CD14-positive monocyte (primary cell): ENCODE data around the gene DVL2. TPM values are rescaled to one million over a fixed set of nuclear protein-coding genes. Genes with fewer than 3 reads are reported as not detected.

Experiments used
- DNase-seq, 3 donors: peaks; one replicate each; pipeline ENCODE4 v3.0.0-alpha.2; 2011 to 2022
- H2AFZ ChIP-seq: 2 replicates; pipeline ENCODE4 v1.6.0; 2012; ENCODE audit warnings: mild to moderate bottlenecking, low read depth, low read length, inconsistent platforms; ENCODE audit not compliant: insufficient read depth, poor library complexity, severe bottlenecking
- H3K27ac ChIP-seq, 2 donors: 1 replicate in 1 of 2; 2 replicates in 1 of 2; pipeline ENCODE4 v1.5.1; 2012 to 2013; ENCODE audit warnings: low read length in 2 of 2, control low read depth in 1 of 2, inconsistent platforms in 1 of 2, low read depth in 1 of 2, mild to moderate bottlenecking in 1 of 2
- H3K27me3 ChIP-seq, 2 donors: one replicate each; pipeline versions ENCODE4 v1.6.0 to v1.6.1; 2011 to 2013; ENCODE audit warnings: low read length in 2 of 2; ENCODE audit not compliant: control insufficient read depth in 2 of 2, insufficient read depth in 2 of 2
- H3K36me3 ChIP-seq, 2 donors: replicated peaks in 1 of 2; 1 replicate in 1 of 2; 2 replicates in 1 of 2; pipeline versions ENCODE4 v1.5.1 to v1.6.1; 2012 to 2013; ENCODE audit warnings: low read length in 2 of 2, control low read depth in 1 of 2, inconsistent platforms in 1 of 2, mild to moderate bottlenecking in 1 of 2; ENCODE audit not compliant: insufficient read depth in 2 of 2, control insufficient read depth in 1 of 2
- H3K4me1 ChIP-seq, 2 donors: 1 replicate in 1 of 2; 2 replicates in 1 of 2; pipeline versions ENCODE4 v1.5.1 to v1.6.1; 2012 to 2013; ENCODE audit warnings: low read length in 2 of 2, control low read depth in 1 of 2, inconsistent platforms in 1 of 2, mild to moderate bottlenecking in 1 of 2, moderate library complexity in 1 of 2; ENCODE audit not compliant: insufficient read depth in 2 of 2, control insufficient read depth in 1 of 2
- H3K4me2 ChIP-seq: replicated peaks from 2 replicates; pipeline ENCODE3; 2012; ENCODE audit warnings: low read length, moderate library complexity, mild to moderate bottlenecking; ENCODE audit not compliant: poor library complexity, severe bottlenecking; ENCODE audit errors: extremely low read depth
- H3K4me3 ChIP-seq, 3 experiments: fragments of 200-600 bp in 1 of 3; sonication (generic) in 1 of 3; replicated peaks in 1 of 3; 1 replicate in 2 of 3; 2 replicates in 1 of 3; pipeline ENCODE4 v1.5.1; 2011 to 2013; ENCODE audit warnings: low read length in 3 of 3, mild to moderate bottlenecking in 3 of 3, control low read depth in 2 of 3, low read depth in 2 of 3, inconsistent platforms in 1 of 3, moderate library complexity in 1 of 3
- H3K79me2 ChIP-seq: 2 replicates; pipeline ENCODE4 v1.6.0; 2012; ENCODE audit warnings: mild to moderate bottlenecking, control low read depth, inconsistent platforms, low read length, moderate library complexity; ENCODE audit not compliant: insufficient read depth
- H3K9ac ChIP-seq: 2 replicates; pipeline ENCODE4 v1.6.0; 2017; ENCODE audit warnings: low read length, mild to moderate bottlenecking; ENCODE audit not compliant: insufficient read depth, poor library complexity, severe bottlenecking
- H3K9me3 ChIP-seq, 2 donors: replicated peaks in 1 of 2; 1 replicate in 1 of 2; 2 replicates in 1 of 2; pipeline versions ENCODE4 v1.5.1 to v1.6.1; 2012 to 2013; ENCODE audit warnings: low read length in 2 of 2, control low read depth in 1 of 2; ENCODE audit not compliant: control insufficient read depth in 1 of 2, insufficient read depth in 1 of 2
- H4K20me1 ChIP-seq: 2 replicates; pipeline ENCODE4 v1.6.0; 2012; ENCODE audit warnings: mild to moderate bottlenecking, low read length, control low read depth, moderate library complexity; ENCODE audit not compliant: insufficient read depth
- H3K27ac Mint-ChIP-seq, 7 donors: one replicate each; pipeline ENCODE4 v1.8.0; 2020; ENCODE audit warnings: mild to moderate bottlenecking in 7 of 7, mixed read lengths in 7 of 7, moderate library complexity in 6 of 7, inconsistent platforms in 2 of 7
- H3K27me3 Mint-ChIP-seq, 3 donors: one replicate each; pipeline ENCODE4 v1.8.0; 2021 to 2022; ENCODE audit warnings: low read depth in 3 of 3, mild to moderate bottlenecking in 3 of 3, mixed read lengths in 3 of 3, moderate library complexity in 3 of 3, inconsistent platforms in 1 of 3
- H3K36me3 Mint-ChIP-seq, 2 donors: one replicate each; pipeline ENCODE4 v1.8.0; 2020; ENCODE audit warnings: mixed read lengths in 2 of 2, inconsistent platforms in 1 of 2, mild to moderate bottlenecking in 1 of 2
- H3K4me1 Mint-ChIP-seq: one replicate; pipeline ENCODE4 v1.8.0; 2020; ENCODE audit warnings: mild to moderate bottlenecking, mixed read lengths
- H3K4me3 Mint-ChIP-seq, 2 donors: one replicate each; pipeline ENCODE4 v1.8.0; 2020; ENCODE audit warnings: mild to moderate bottlenecking in 2 of 2, mixed read lengths in 2 of 2, moderate library complexity in 1 of 2
- H3K9me3 Mint-ChIP-seq, 7 donors: one replicate each; pipeline ENCODE4 v1.8.0; 2020 to 2022; ENCODE audit warnings: mixed read lengths in 7 of 7, mild to moderate bottlenecking in 6 of 7, moderate library complexity in 6 of 7, inconsistent platforms in 2 of 7
- WGBS: methylation state at CpG from one replicate; pipeline ENCODE4 v1.1.5; 2013; ENCODE audit warnings: missing lambda C conversion rate; ENCODE audit not compliant: insufficient coverage; 5-methylcytosine and 5-hydroxymethylcytosine counted together
- intact Hi-C, 2 donors: fragments of 100-400 bp; cut with micrococcal nuclease; formaldehyde crosslinking; loops; one replicate each; pipeline versions ENCODE4 v1.15.0 to v1.15.1; 2023
- polyA plus RNA-seq, 3 donors: library from polyadenylated mRNA; depleted of rRNA in 1 of 3; unstranded in 2 of 3; stranded (reverse) in 1 of 3; fragments of 300-500 nt in 2 of 3; fragments of >200 nt in 1 of 3; fragmentation: Illumina TruSeq in 2 of 3; gene quantifications; 1 replicate in 2 of 3; 2 replicates in 1 of 3; pipeline ENCODE4 v1.2.3, GENCODE V29; 2012 to 2021
- TF ChIP-seq, protein P1 (sequence below): fragments of 200-600 bp; IDR thresholded peaks from one replicate; pipeline ENCODE4 v1.8.0; 2022; ENCODE audit warnings: antibody characterized with exemption, mild to moderate bottlenecking

DVL2 gene
- polyA plus RNA-seq, 3 donors: 6.7 to 7.8 (median 7.0) TPM

DNA sequence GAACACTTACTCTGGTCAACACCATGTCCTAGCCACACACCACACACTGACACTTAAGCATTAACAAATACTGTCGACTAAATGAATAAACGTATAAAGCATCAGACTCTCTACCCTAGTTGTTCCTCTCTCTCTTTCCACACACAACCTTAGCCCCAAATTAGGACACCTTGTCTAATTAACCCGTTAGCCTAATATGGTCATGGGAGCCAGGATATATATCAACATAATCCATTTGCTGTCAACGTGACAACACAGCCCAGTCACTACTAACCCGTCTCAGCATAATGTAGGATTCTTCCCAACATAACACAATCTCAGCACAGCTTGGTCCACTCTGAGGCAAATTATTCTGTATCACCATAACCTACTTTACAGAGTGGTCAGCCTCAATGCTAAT, 2.2 kb downstream of the DVL2 start:
- peaks cover 35 to 58% of the 10 kb centered on the region in 2 donors for H3K36me3 ChIP-seq
- Mint-ChIP-seq H3K27me3 (peaks cover 0 to 2% (median 0%) of the 10 kb centered on the region in 3 donors), H3K9me3 (peaks cover 0 to 1% (median 0%) of the 10 kb centered on the region in 7 donors), H3K4me1 (peaks cover 49% of the 10 kb centered on the region), H3K27ac (no peak overlapping the region), H3K4me3 (no peak overlapping the region), H3K36me3 (peaks cover 55 to 61% of the 10 kb centered on the region in 2 donors)
- no peak overlapping the region for H3K27ac ChIP-seq
- no peak overlapping the region for H2AFZ ChIP-seq
- peaks cover 54% of the 10 kb centered on the region for H3K79me2 ChIP-seq
- no peak for DNase-seq
- WGBS: 98% methylated on average over 5 of the region's 5 CpGs
- H3K4me1 ChIP-seq: peaks cover 45 to 54% of the 10 kb centered on the region in 2 donors
- no peaks in the 10 kb centered on the region for H3K27me3 ChIP-seq
- H3K9ac ChIP-seq: no peak overlapping the region
- intact Hi-C loops: loop anchor here in 1 of 2 donors (10.0 kb wide), 1 partner anchor 253 kb away; the partner anchor contains the start of genes POLR2A and SLC35G6
- TF ChIP-seq, protein P1, sequence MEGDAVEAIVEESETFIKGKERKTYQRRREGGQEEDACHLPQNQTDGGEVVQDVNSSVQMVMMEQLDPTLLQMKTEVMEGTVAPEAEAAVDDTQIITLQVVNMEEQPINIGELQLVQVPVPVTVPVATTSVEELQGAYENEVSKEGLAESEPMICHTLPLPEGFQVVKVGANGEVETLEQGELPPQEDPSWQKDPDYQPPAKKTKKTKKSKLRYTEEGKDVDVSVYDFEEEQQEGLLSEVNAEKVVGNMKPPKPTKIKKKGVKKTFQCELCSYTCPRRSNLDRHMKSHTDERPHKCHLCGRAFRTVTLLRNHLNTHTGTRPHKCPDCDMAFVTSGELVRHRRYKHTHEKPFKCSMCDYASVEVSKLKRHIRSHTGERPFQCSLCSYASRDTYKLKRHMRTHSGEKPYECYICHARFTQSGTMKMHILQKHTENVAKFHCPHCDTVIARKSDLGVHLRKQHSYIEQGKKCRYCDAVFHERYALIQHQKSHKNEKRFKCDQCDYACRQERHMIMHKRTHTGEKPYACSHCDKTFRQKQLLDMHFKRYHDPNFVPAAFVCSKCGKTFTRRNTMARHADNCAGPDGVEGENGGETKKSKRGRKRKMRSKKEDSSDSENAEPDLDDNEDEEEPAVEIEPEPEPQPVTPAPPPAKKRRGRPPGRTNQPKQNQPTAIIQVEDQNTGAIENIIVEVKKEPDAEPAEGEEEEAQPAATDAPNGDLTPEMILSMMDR: no peak
- H3K4me3 ChIP-seq: no peak overlapping the region
- H3K4me2 ChIP-seq: no peak overlapping the region
- H4K20me1 ChIP-seq: peaks cover 29% of the 10 kb centered on the region
- no peaks in the 10 kb centered on the region for H3K9me3 ChIP-seq

DNA sequence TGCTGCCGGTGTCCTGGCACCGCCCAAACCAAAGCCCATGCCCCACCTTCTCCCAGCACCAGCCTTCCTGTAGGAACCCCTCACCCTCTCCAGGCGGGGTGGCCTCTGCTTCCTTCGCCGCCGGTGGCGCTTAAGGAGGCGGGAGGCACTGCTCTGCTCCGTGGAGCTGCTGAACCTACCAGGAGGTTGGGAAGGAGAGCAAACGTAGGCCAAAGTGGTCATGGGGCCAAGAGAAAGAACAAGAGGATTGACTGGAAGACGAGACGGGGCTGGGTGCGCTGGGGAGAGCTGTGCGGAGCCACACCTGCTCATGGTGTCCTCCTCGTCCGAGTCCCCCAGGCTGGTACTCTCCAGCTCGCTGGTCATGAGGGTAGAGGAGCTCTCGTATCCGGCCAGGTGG, 4.8 kb downstream of the DVL2 start:
- WGBS: 100% methylated on average over 8 of the region's 19 CpGs
- no peak overlapping the region for H3K27ac Mint-ChIP-seq
- H3K9me3 Mint-ChIP-seq: no peaks in the 10 kb centered on the region

More for the DNA sequence above, 4.8 kb downstream of the DVL2 start:
- peaks cover 39% of the 10 kb centered on the region for H3K79me2 ChIP-seq
- intact Hi-C loops: no loop called here
- Mint-ChIP-seq H3K4me1 (peaks cover 23% of the 10 kb centered on the region), H3K4me3 (no peak overlapping the region), H3K36me3 (peaks cover 51 to 61% of the 10 kb centered on the region in 2 donors), H3K27me3 (peaks cover 0 to 2% (median 0%) of the 10 kb centered on the region in 3 donors)
- peaks cover 21 to 28% of the 10 kb centered on the region in 2 donors for H3K4me1 ChIP-seq
- no peak for DNase-seq
- no peaks in the 10 kb centered on the region for H3K27me3 ChIP-seq
- H3K4me3 ChIP-seq: no peak overlapping the region
- H3K27ac ChIP-seq: no peak overlapping the region
- peaks cover 8% of the 10 kb centered on the region for H4K20me1 ChIP-seq
- H3K9ac ChIP-seq: no peak overlapping the region
- H3K9me3 ChIP-seq: no peaks in the 10 kb centered on the region
- peaks cover 38 to 63% of the 10 kb centered on the region in 2 donors for H3K36me3 ChIP-seq
- no peak overlapping the region for H2AFZ ChIP-seq
- H3K4me2 ChIP-seq: no peak overlapping the region
- TF ChIP-seq, protein P1: no peak
